Omental fat pad (tissue), 4 donors: Measurements from ENCODE around the gene YBX2. TPM values are rescaled to one million over a fixed set of nuclear protein-coding genes. Genes with fewer than 3 reads are reported as not detected.

Source experiments
- ATAC-seq: fragments of 150-250 bp; one replicate; pipeline ENCODE4 v1.9.1; 2016; ENCODE audit warnings: mild to moderate bottlenecking, moderate library complexity; ENCODE audit not compliant: low FRiP score
- DNase-seq: peaks from one replicate; pipeline ENCODE4 v3.0.0-alpha.2; 2019; ENCODE audit warnings: low spot score
- total RNA-seq, 4 donors: library from RNA; depleted of rRNA; stranded (reverse); fragments of >200 nt; gene quantifications; one replicate each; pipeline ENCODE4 v1.1.0, GENCODE V29; 2016
- TF ChIP-seq, protein P1 (sequence below), 3 donors: fragments of 450-650 bp; IDR thresholded peaks; one replicate each; pipeline ENCODE4 v1.5.1; 2016 to 2017; ENCODE audit warnings: antibody characterized with exemption in 3 of 3, mild to moderate bottlenecking in 3 of 3, moderate library complexity in 2 of 3

The YBX2 gene
- total RNA-seq, 4 donors from 2014 or later, result 0.65 to 3.3 (median 1.5) TPM

GRCh38 chr17:7307686-7308624, 13.5 kb upstream of the YBX2 start:
- DNase-seq, result no peak
- TF ChIP-seq, protein P1, sequence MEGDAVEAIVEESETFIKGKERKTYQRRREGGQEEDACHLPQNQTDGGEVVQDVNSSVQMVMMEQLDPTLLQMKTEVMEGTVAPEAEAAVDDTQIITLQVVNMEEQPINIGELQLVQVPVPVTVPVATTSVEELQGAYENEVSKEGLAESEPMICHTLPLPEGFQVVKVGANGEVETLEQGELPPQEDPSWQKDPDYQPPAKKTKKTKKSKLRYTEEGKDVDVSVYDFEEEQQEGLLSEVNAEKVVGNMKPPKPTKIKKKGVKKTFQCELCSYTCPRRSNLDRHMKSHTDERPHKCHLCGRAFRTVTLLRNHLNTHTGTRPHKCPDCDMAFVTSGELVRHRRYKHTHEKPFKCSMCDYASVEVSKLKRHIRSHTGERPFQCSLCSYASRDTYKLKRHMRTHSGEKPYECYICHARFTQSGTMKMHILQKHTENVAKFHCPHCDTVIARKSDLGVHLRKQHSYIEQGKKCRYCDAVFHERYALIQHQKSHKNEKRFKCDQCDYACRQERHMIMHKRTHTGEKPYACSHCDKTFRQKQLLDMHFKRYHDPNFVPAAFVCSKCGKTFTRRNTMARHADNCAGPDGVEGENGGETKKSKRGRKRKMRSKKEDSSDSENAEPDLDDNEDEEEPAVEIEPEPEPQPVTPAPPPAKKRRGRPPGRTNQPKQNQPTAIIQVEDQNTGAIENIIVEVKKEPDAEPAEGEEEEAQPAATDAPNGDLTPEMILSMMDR (IDR thresholded peaks at IDR 0.05), result no peak
- peak; percentile 0 for ATAC-seq

GRCh38 chr17:7306911-7307685, 12.7 kb upstream of the YBX2 start, which contains the start of gene EIF5A:
TSS of gene EIF5A (plus strand) at chr17:7307628. CDS start at chr17:7309636, 2,008 bp downstream.
- ATAC-seq, result peak; percentile 94
- TF ChIP-seq, protein P1 (IDR thresholded peaks at IDR 0.05), result no peak
- DNase-seq, result peak; percentile 98

- ATAC-seq (no peak), DNase-seq (no peak)
- TF ChIP-seq, protein P1 (IDR thresholded peaks at IDR 0.05), result no peak
Observed at GRCh38 chr17:7304179-7304578, 9.7 kb upstream of the YBX2 start.

GRCh38 chr17:7296189-7296861, 1.9 kb upstream of the YBX2 start:
- TF ChIP-seq, protein P1 (IDR thresholded peaks at IDR 0.05), result peak in 2 of 3 donors; percentile 54 to 95
- peak; percentile 73 for ATAC-seq

GRCh38 chr17:7295230-7296180, 1.1 kb upstream of the YBX2 start:
- TF ChIP-seq, protein P1 (IDR thresholded peaks at IDR 0.05), result no peak
- no peak for ATAC-seq
- DNase-seq, result no peak

More at GRCh38 chr17:7296189-7296861, 1.9 kb upstream of the YBX2 start:
- DNase-seq, result no peak
